Measurements from ENCODE around the gene DUOX1.
"Not testable (repeated sequence)": the region's sequence is repeated elsewhere in the genome, so short reads cannot be mapped to it uniquely, and the experiment has no call there.

Gene DUOX1

GRCh38 chr15:45093013-45093412 lies 36.8 kb upstream of the DUOX1 start:
- TF ChIP-seq POLR2AphosphoS5 (IDR thresholded peaks at IDR 0.05; ENCODE audit: low read depth, low read length): no peak
- no peak for TF ChIP-seq PAX5 (IDR thresholded peaks at IDR 0.05; ENCODE audit: insufficient read depth, low read length, severe bottlenecking)
- TF ChIP-seq TAF1 (IDR thresholded peaks at IDR 0.05; ENCODE audit: low read depth, low read length): no peak
- TF ChIP-seq SPI1 (IDR thresholded peaks at IDR 0.05; ENCODE audit: low read depth, low read length): no peak
- TF ChIP-seq POLR2A (IDR thresholded peaks at IDR 0.05; ENCODE audit: low read depth, low read length): no peak
- no peak for TF ChIP-seq POU2F2 (IDR thresholded peaks at IDR 0.05; ENCODE audit: low read depth, low read length)
- DNase-seq (ENCODE audit: insufficient read length, low spot score) (no peak), FAIRE-seq (no peak)

GRCh38 chr15:45093622-45094357 lies 36.0 kb upstream of the DUOX1 start:
- no peak for TF ChIP-seq POU2F2 (IDR thresholded peaks at IDR 0.05; ENCODE audit: low read depth, low read length)
- TF ChIP-seq POLR2AphosphoS5 (IDR thresholded peaks at IDR 0.05; ENCODE audit: low read depth, low read length): no peak
- no peak for TF ChIP-seq POLR2A (IDR thresholded peaks at IDR 0.05; ENCODE audit: low read depth, low read length)
- TF ChIP-seq SPI1 (IDR thresholded peaks at IDR 0.05; ENCODE audit: low read depth, low read length): no peak
- no peak for TF ChIP-seq PAX5 (IDR thresholded peaks at IDR 0.05; ENCODE audit: insufficient read depth, low read length, severe bottlenecking)
- DNase-seq (ENCODE audit: insufficient read length, low spot score) (no peak), FAIRE-seq (no peak)

- FAIRE-seq (no peak), DNase-seq (ENCODE audit: insufficient read length, low spot score) (no peak)
- TF ChIP-seq SPI1 (IDR thresholded peaks at IDR 0.05; ENCODE audit: low read depth, low read length) (no peak), POLR2AphosphoS5 (IDR thresholded peaks at IDR 0.05; ENCODE audit: low read depth, low read length) (no peak), POLR2A (IDR thresholded peaks at IDR 0.05; ENCODE audit: low read depth, low read length) (no peak), TAF1 (IDR thresholded peaks at IDR 0.05; ENCODE audit: low read depth, low read length) (no peak)
Measured at GRCh38 chr15:45094358-45094730, 35.5 kb upstream of the DUOX1 start.

- FAIRE-seq: no peak
- TF ChIP-seq POLR2AphosphoS5 (IDR thresholded peaks at IDR 0.05; ENCODE audit: low read depth, low read length) (no peak), SPI1 (IDR thresholded peaks at IDR 0.05; ENCODE audit: low read depth, low read length) (no peak), TAF1 (IDR thresholded peaks at IDR 0.05; ENCODE audit: low read depth, low read length) (no peak), POLR2A (IDR thresholded peaks at IDR 0.05; ENCODE audit: low read depth, low read length) (no peak), PAX5 (IDR thresholded peaks at IDR 0.05; ENCODE audit: insufficient read depth, low read length, severe bottlenecking) (no peak), POU2F2 (IDR thresholded peaks at IDR 0.05; ENCODE audit: low read depth, low read length) (no peak)
- DNase-seq (ENCODE audit: insufficient read length, low spot score): no peak
Measured at GRCh38 chr15:45095661-45096060, 34.1 kb upstream of the DUOX1 start.

- DNase-seq (ENCODE audit: insufficient read length, low spot score): no peak
- no peak for FAIRE-seq
- TF ChIP-seq TAF1 (IDR thresholded peaks at IDR 0.05; ENCODE audit: low read depth, low read length): no peak
- no peak for TF ChIP-seq POU2F2 (IDR thresholded peaks at IDR 0.05; ENCODE audit: low read depth, low read length)
- no peak for TF ChIP-seq SPI1 (IDR thresholded peaks at IDR 0.05; ENCODE audit: low read depth, low read length)
- TF ChIP-seq POLR2A (IDR thresholded peaks at IDR 0.05; ENCODE audit: low read depth, low read length): no peak
- no peak for TF ChIP-seq PAX5 (IDR thresholded peaks at IDR 0.05; ENCODE audit: insufficient read depth, low read length, severe bottlenecking)
- TF ChIP-seq POLR2AphosphoS5 (IDR thresholded peaks at IDR 0.05; ENCODE audit: low read depth, low read length): no peak
Measured at GRCh38 chr15:45097466-45097865, 32.3 kb upstream of the DUOX1 start.

- no peak for FAIRE-seq
- no peak for DNase-seq (ENCODE audit: insufficient read length, low spot score)
Measured at GRCh38 chr15:45099549-45100165, 30.1 kb upstream of the DUOX1 start.

GRCh38 chr15:45100884-45101625 lies 28.7 kb upstream of the DUOX1 start:
- TF ChIP-seq PAX5 (IDR thresholded peaks at IDR 0.05; ENCODE audit: insufficient read depth, low read length, severe bottlenecking) (no peak), TAF1 (IDR thresholded peaks at IDR 0.05; ENCODE audit: low read depth, low read length) (no peak), SPI1 (IDR thresholded peaks at IDR 0.05; ENCODE audit: low read depth, low read length) (no peak), POU2F2 (IDR thresholded peaks at IDR 0.05; ENCODE audit: low read depth, low read length) (no peak), POLR2A (IDR thresholded peaks at IDR 0.05; ENCODE audit: low read depth, low read length) (no peak), POLR2AphosphoS5 (IDR thresholded peaks at IDR 0.05; ENCODE audit: low read depth, low read length) (no peak)
- DNase-seq (ENCODE audit: insufficient read length, low spot score) (no peak), FAIRE-seq (no peak)

More at GRCh38 chr15:45099549-45100165, 30.1 kb upstream of the DUOX1 start:
- TF ChIP-seq POLR2AphosphoS5 (IDR thresholded peaks at IDR 0.05; ENCODE audit: low read depth, low read length) (no peak), TAF1 (IDR thresholded peaks at IDR 0.05; ENCODE audit: low read depth, low read length) (no peak), SPI1 (IDR thresholded peaks at IDR 0.05; ENCODE audit: low read depth, low read length) (no peak), POU2F2 (IDR thresholded peaks at IDR 0.05; ENCODE audit: low read depth, low read length) (no peak), POLR2A (IDR thresholded peaks at IDR 0.05; ENCODE audit: low read depth, low read length) (no peak), PAX5 (IDR thresholded peaks at IDR 0.05; ENCODE audit: insufficient read depth, low read length, severe bottlenecking) (no peak)

- no peak for DNase-seq (ENCODE audit: insufficient read length, low spot score)
- no peak for FAIRE-seq
- TF ChIP-seq POLR2AphosphoS5 (IDR thresholded peaks at IDR 0.05; ENCODE audit: low read depth, low read length) (no peak), SPI1 (IDR thresholded peaks at IDR 0.05; ENCODE audit: low read depth, low read length) (no peak), POU2F2 (IDR thresholded peaks at IDR 0.05; ENCODE audit: low read depth, low read length) (no peak), PAX5 (IDR thresholded peaks at IDR 0.05; ENCODE audit: insufficient read depth, low read length, severe bottlenecking) (no peak), POLR2A (IDR thresholded peaks at IDR 0.05; ENCODE audit: low read depth, low read length) (no peak), TAF1 (IDR thresholded peaks at IDR 0.05; ENCODE audit: low read depth, low read length) (no peak)
Measured at GRCh38 chr15:45101749-45102148, 28.0 kb upstream of the DUOX1 start.

GRCh38 chr15:45102226-45102625 lies 27.6 kb upstream of the DUOX1 start:
- DNase-seq (ENCODE audit: insufficient read length, low spot score) (no peak), FAIRE-seq (no peak)
- TF ChIP-seq PAX5 (IDR thresholded peaks at IDR 0.05; ENCODE audit: insufficient read depth, low read length, severe bottlenecking) (no peak), POLR2AphosphoS5 (IDR thresholded peaks at IDR 0.05; ENCODE audit: low read depth, low read length) (no peak), TAF1 (IDR thresholded peaks at IDR 0.05; ENCODE audit: low read depth, low read length) (no peak), POU2F2 (IDR thresholded peaks at IDR 0.05; ENCODE audit: low read depth, low read length) (no peak), POLR2A (IDR thresholded peaks at IDR 0.05; ENCODE audit: low read depth, low read length) (no peak), SPI1 (IDR thresholded peaks at IDR 0.05; ENCODE audit: low read depth, low read length) (no peak)

- not testable (repeated sequence) for DNase-seq (ENCODE audit: insufficient read length, low spot score); FAIRE-seq
Measured at GRCh38 chr15:45104170-45104569, 25.6 kb upstream of the DUOX1 start.

Data from GM12891 (cell line).